AG04450 (cell line): ENCODE results near the gene CD200. TPM values are rescaled to one million over a fixed set of nuclear protein-coding genes. Genes with fewer than 3 reads are reported as not detected.

Experiments
- CTCF ChIA-PET: fragments of 300-600, 350-600 bp; formaldehyde crosslinking; extraction: SDS; loops from one replicate; lab custom pipeline; 2022; ENCODE audit warnings: antibody characterized with exemption, inconsistent platforms; lab: Charles Lee
- POLR2A ChIA-PET: fragments of 350-600 bp; formaldehyde crosslinking; extraction: SDS; loops from one replicate; lab custom pipeline; 2021; ENCODE audit warnings: antibody characterized with exemption, inconsistent platforms; lab: Yijun Ruan, JAX
- DNase-seq: peaks from one replicate; pipeline ENCODE4 v3.0.0-alpha.2; 2011; ENCODE audit warnings: low read depth, low spot score
- H3K27ac ChIP-seq: one replicate; pipeline ENCODE4 v1.5.1; 2012; ENCODE audit warnings: low read depth, low read length, control low read depth
- H3K27me3 ChIP-seq: one replicate; pipeline ENCODE4 v1.6.0; 2012; ENCODE audit warnings: low read length; ENCODE audit not compliant: control insufficient read depth, insufficient read depth
- H3K4me3 ChIP-seq: 2 replicates; pipeline ENCODE4 v1.5.1; 2011; ENCODE audit warnings: mild to moderate bottlenecking, low read depth, low read length, control low read depth
- H3K9me3 ChIP-seq: 2 replicates; pipeline ENCODE4 v1.5.1; 2012; ENCODE audit warnings: low read length; ENCODE audit not compliant: control insufficient read depth, insufficient read depth
- polyA plus RNA-seq: library from polyadenylated mRNA; depleted of rRNA; stranded (reverse); fragments of >200 nt; gene quantifications from 2 replicates; pipeline ENCODE4 v1.2.3, GENCODE V29; 2011
- TF ChIP-seq, protein P1 (sequence below): IDR thresholded peaks from 2 replicates; pipeline ENCODE4 v1.5.1; 2011; ENCODE audit warnings: low read depth, low read length, control low read depth, inconsistent platforms

CD200 gene
- polyA plus RNA-seq, 1 experiment: 3.4 TPM

DNA sequence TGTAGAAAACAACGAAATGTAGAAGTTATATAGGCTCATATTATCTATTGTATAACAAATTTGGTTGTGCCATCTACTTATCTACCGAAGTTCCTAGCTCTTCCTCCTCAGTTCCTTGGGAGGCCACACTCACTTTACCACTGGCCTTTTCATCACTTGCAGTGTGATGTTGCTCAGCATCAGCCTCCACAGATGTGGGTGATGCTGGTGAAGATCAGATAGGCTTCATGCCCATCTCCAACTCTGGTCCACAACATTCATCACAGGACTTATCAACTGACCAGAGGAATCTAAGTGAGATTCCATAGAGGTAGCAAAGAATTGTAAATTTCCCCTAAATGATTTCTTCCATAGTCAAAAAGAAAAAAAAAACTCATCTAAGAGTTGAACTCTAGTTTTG lies 8.4 kb downstream of the CD200 start:
- ChIA-PET CTCF (no interaction called here), POLR2A (no interaction called here)
- TF ChIP-seq, protein P1, sequence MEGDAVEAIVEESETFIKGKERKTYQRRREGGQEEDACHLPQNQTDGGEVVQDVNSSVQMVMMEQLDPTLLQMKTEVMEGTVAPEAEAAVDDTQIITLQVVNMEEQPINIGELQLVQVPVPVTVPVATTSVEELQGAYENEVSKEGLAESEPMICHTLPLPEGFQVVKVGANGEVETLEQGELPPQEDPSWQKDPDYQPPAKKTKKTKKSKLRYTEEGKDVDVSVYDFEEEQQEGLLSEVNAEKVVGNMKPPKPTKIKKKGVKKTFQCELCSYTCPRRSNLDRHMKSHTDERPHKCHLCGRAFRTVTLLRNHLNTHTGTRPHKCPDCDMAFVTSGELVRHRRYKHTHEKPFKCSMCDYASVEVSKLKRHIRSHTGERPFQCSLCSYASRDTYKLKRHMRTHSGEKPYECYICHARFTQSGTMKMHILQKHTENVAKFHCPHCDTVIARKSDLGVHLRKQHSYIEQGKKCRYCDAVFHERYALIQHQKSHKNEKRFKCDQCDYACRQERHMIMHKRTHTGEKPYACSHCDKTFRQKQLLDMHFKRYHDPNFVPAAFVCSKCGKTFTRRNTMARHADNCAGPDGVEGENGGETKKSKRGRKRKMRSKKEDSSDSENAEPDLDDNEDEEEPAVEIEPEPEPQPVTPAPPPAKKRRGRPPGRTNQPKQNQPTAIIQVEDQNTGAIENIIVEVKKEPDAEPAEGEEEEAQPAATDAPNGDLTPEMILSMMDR: no peak
- no peak overlapping the region for H3K27ac ChIP-seq
- no peak for DNase-seq
- no peak overlapping the region for H3K4me3 ChIP-seq
- peaks cover 5% of the 10 kb centered on the region for H3K27me3 ChIP-seq
- no peaks in the 10 kb centered on the region for H3K9me3 ChIP-seq

DNA sequence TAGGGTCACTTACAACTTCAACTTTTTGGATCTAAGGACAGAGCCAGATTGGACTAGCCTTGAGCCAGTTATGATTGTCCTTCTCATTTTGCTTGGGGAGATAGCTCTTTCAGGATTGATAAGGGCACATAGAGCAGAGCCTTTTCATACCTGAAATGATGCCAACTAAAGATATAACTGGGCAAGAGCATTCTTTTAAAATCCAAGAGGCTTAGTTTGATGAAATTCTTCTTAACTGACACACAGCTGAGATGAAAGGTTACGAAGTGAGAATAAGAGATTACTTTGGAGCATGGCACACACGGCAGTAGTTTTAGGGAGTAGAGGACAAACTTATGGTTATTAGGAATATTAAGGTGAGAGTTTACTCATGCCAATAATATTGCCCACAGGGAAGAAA lies 12.7 kb downstream of the CD200 start:
- Histone ChIP-seq H3K4me3 (no peak overlapping the region), H3K27ac (no peak overlapping the region), H3K9me3 (no peaks in the 10 kb centered on the region), H3K27me3 (no peaks in the 10 kb centered on the region)
- POLR2A ChIA-PET: no interaction called here
- CTCF ChIA-PET: interaction anchor here (0.9 kb wide), 1 partner anchor 8 kb away, joined by 3 read pairs; no protein-coding TSS in a partner anchor
- TF ChIP-seq, protein P1: no peak
- DNase-seq: no peak

DNA sequence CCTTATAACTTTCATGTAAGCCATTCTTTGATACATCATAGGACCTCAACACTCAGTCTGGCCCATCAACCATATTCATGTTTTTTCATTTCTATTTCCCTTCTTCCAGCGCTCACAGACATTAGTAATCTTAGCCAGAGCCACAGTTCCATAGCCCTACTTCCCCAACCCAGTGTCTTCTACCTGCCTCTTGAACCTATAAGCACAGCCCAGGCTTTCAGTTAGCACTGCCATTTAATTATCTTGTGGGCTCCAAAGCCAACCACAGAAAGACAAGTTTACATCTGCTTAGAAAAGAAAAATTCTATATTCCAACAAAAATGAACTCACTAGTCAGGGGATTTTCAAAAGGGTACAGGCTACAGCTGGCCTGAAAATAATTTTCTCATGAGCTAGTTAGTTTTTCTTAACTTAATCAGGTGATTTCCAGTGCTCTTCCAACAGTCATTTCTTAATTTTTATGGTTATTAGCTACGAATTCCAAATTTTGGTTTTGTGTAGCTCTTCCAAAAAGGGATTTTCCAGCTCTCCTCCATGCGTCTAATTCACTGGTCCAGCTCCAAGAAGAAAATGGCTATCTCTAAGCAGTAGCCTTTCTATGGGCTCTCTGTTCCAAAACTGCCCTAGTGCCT lies 13.7 kb downstream of the CD200 start:
- H3K4me3 ChIP-seq: no peak overlapping the region
- H3K27me3 ChIP-seq: no peaks in the 10 kb centered on the region
- H3K9me3 ChIP-seq: no peaks in the 10 kb centered on the region
- ChIA-PET CTCF (no interaction called here), POLR2A (no interaction called here)
- no peak overlapping the region for H3K27ac ChIP-seq
- TF ChIP-seq, protein P1: no peak
- no peak for DNase-seq

DNA sequence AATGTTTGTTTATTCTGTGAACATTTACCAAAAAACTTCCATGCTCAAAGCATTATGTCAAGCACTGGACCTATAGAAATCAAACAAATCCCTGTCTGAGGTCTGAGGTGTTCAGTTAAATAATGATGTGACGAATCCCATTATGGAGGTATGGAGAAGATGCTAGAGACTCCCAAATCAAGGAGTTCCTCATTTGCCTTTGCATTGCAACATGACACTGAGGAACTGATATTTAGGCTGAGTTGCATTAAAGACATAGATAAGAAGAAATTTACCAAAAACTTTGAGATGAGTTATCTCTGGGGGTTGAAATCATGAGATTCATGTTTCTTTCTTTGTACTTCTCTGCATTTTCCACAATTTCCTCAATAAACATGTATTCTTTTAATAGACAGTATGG lies 16.0 kb downstream of the CD200 start:
- no peak overlapping the region for H3K4me3 ChIP-seq
- CTCF ChIA-PET: no interaction called here
- no peaks in the 10 kb centered on the region for H3K9me3 ChIP-seq
- TF ChIP-seq, protein P1: no peak
- no peak overlapping the region for H3K27ac ChIP-seq
- POLR2A ChIA-PET: no interaction called here
- no peak for DNase-seq
- H3K27me3 ChIP-seq: no peaks in the 10 kb centered on the region

DNA sequence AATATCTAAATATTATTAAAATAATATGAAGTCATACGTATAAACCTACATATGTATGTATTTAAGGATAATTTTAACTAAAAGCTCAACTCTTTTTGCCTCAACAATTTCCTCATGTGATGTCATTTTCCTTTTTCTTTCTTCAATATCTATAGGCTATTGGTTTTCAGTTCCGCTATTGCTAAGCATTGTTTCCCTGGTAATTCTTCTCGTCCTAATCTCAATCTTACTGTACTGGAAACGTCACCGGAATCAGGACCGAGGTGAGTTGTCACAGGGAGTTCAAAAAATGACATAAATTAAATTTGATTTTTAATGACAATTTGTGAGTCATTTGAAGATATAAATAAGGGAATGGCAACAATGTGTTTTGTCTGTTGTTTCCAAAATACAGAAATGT lies 16.6 kb downstream of the CD200 start:
- ChIA-PET CTCF (no interaction called here), POLR2A (no interaction called here)
- no peaks in the 10 kb centered on the region for H3K9me3 ChIP-seq
- no peak overlapping the region for H3K27ac ChIP-seq
- TF ChIP-seq, protein P1: no peak
- no peaks in the 10 kb centered on the region for H3K27me3 ChIP-seq
- no peak for DNase-seq
- no peak overlapping the region for H3K4me3 ChIP-seq
